GM18508 (cell line): Measurements from ENCODE around the gene GRM5.
"Not testable (repeated sequence)": the region's sequence is repeated elsewhere in the genome, so short reads cannot be mapped to it uniquely, and the experiment has no call there.

Source experiments
- ATAC-seq: cut with Tn5 transposase; IDR thresholded peaks from one replicate; pipeline ENCODE4 v1.9.1; 2021; ENCODE audit warnings: moderate number of reproducible peaks; ENCODE audit not compliant: insufficient read depth, unreplicated experiment

The GRM5 gene

DNA sequence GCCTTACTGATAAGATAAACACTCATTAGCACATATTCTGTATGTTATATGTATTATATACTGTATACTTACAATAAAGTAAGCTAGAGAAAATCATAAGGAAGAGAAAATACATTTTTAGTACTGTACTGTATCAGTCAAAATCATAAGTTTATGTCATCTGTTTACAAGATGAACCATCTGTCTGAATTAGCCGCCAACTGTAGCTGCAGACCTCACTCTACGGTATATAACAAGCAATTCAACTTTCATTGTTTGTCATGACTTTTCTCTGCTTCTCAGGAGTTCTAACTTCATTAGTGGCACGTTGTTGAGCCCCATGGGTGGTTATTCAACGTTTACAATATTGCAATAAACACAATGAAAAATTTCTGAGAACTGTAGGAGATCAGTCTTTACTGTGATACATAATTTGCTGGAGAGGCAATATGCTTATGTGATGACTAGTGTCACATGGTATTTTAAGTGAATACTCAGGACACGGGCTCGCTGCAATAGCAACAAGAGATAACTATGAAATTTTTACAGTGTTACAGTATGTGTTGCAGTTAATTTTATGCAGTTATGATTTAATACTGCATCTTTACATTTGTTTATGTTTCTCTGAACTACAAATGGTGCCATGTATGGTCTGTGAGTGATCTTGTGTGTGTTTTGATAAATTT lies 596.1 kb downstream of the GRM5 start:
- no peak for ATAC-seq

DNA sequence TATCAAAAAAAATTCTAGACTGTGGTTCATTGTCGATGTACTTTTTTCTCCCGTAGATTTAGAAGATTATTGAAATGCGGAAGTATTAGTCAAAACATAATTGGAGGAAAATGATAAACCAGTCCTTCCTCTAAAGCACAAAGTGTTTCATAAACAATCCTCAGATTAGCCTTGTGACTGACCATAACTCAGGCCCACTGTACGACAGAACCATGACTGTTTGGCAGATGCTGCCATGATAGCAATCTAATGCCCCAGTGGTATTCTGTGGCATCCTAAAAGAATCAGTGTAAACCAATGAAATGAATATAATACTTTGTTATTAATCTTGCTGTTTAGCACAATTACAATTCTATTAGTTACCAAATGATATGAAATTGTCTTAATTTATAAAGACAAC lies 601.3 kb downstream of the GRM5 start:
- ATAC-seq, result no peak

DNA sequence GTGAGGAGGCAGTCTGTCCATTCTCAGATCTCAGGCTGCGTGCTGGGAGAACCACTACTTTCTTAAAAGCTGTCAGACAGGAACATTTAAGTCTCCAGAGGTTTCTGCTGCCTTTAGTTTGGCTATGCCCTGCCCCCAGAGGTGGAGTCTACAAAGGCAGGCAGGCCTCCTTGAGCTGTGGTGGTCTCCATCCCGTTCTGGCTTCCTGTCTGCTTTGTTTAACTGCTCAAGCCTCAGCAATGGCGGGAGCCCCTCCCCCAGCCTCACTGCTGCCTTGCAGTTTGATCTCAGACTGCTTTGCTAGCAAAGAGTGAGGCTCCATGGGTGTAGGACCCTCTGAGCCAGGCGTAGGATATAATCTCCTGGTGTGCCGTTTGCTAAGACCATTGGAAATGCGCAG lies 602.5 kb downstream of the GRM5 start:
- ATAC-seq, result not testable (repeated sequence)

DNA sequence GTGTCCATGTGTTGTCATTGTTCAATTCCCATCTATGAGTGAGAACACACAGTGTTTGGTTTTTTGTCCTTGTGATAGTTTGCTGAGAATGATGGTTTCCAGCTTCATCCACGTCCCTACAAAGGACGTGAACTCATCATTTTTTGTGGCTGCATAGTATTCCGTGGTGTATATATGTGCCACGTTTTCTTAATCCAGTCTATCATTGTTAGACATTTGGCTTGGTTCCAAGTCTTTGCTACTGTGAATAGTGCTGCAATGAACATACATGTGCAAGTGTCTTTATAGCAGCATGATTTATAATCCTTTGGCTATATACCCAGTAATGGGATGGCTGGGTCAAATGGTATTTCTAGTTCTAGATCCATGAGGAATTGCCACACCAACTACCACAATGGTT lies 607.7 kb downstream of the GRM5 start:
- ATAC-seq, result not testable (repeated sequence)

DNA sequence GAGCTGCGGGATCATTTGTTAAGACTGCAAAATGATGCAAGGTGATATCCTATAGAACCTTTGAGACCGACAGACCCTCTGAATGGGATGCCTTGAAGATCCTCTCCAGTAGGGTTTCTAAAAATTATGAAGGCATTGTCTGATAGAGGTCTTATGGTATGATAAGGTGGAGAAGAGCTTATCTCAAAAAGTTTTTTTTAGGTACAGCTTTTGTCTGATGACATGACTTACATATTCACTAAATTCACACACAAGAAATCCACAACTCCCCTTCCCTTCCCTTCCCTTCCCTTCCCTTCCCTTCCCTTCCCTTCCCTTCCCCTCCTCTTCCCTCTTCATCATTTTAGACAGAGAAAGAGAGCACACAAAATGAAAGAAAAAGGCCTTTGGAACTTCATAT lies 609.8 kb downstream of the GRM5 start:
- ATAC-seq, result no peak

DNA sequence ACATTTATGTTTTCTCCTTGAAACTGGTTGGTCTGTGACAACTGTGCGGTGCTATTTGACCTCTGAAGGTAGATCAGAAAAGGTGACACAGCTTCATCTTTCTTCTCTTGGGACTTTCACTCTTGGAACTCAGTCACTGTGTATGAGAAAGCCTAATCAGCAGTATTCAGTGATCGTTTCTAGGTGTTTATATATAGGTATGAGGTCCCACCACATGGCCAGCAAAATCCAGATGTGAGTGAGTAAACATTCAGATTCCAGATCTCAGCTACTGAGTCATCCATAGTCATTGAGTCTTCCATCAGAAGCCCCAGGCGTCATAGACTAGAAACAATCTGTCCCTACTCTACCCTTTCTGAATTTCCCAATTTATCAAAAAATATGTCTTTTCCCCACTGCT lies 610.9 kb downstream of the GRM5 start:
- no peak for ATAC-seq
